Measurements from ENCODE around the gene OTUD4.
"Not testable (repeated sequence)": the region's sequence is repeated elsewhere in the genome, so short reads cannot be mapped to it uniquely, and the experiment has no call there.

OTUD4 gene

DNA sequence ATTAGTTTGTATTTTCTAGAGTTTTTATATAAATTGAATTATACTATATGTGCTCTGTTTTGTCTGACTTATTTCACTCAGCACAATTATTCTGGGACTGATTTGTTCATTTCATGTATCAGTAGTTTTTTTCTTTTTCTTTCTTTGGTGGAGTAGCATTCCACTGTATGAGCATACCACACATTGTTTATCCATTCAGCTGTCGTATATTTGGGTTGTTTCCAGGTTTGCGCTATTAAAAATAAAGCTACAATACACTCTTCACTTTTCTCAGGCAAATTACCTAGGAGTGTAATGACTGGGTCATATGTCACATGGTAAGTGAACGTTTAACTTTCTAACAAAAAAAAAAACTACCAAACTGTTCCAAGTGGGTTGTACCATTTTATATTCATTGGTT, 9.6 kb upstream of the OTUD4 start:
- Mint-ChIP-seq H3K9me3 (no peaks in the 10 kb centered on the region), H3K27ac (no peak overlapping the region), H3K4me3 (no peak overlapping the region), H3K27me3 (ENCODE audit: low read depth) (peaks cover 7% of the 10 kb centered on the region), H3K4me1 (ENCODE audit: low read depth) (no peaks in the 10 kb centered on the region), H3K36me3 (ENCODE audit: low read depth) (no peaks in the 10 kb centered on the region)
- no peak for DNase-seq (ENCODE audit: low spot score)

DNA sequence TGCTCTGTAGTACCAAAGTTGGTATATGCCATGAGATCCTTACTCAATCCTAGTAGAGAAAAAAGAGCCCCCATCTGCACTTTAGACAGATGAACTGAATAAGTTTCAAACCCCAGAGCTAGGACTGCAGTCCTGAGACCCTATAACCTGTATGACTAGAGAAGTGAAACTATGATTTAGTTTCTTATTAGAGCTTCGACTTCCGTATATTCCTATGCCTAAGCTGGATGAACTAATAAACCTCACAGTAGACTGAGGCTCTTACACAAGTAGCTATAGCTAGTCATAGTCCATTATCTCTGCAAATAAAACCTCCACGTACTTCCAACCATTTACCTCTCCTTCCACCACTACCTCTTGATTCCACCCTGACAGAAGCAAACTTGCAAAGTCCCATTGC, 6.3 kb upstream of the OTUD4 start:
- peaks cover 4% of the 10 kb centered on the region for H3K27me3 Mint-ChIP-seq (ENCODE audit: low read depth)
- peaks cover 8% of the 10 kb centered on the region for H3K4me1 Mint-ChIP-seq (ENCODE audit: low read depth)
- no peak overlapping the region for H3K4me3 Mint-ChIP-seq
- no peaks in the 10 kb centered on the region for H3K36me3 Mint-ChIP-seq (ENCODE audit: low read depth)
- H3K9me3 Mint-ChIP-seq, result no peaks in the 10 kb centered on the region
- no peak for DNase-seq (ENCODE audit: low spot score)
- no peak overlapping the region for H3K27ac Mint-ChIP-seq

- H3K36me3 Mint-ChIP-seq (ENCODE audit: low read depth), result peaks cover 6% of the 10 kb centered on the region
- peaks cover 4% of the 10 kb centered on the region for H3K27me3 Mint-ChIP-seq (ENCODE audit: low read depth)
- DNase-seq (ENCODE audit: low spot score), result no peak
- no peak overlapping the region for H3K27ac Mint-ChIP-seq
- H3K9me3 Mint-ChIP-seq, result no peaks in the 10 kb centered on the region
- H3K4me3 Mint-ChIP-seq, result no peak overlapping the region
- peaks cover 14% of the 10 kb centered on the region for H3K4me1 Mint-ChIP-seq (ENCODE audit: low read depth)
These were observed 3.2 kb upstream of the OTUD4 start for GRCh38 chr4:145183581-145183980.

DNA sequence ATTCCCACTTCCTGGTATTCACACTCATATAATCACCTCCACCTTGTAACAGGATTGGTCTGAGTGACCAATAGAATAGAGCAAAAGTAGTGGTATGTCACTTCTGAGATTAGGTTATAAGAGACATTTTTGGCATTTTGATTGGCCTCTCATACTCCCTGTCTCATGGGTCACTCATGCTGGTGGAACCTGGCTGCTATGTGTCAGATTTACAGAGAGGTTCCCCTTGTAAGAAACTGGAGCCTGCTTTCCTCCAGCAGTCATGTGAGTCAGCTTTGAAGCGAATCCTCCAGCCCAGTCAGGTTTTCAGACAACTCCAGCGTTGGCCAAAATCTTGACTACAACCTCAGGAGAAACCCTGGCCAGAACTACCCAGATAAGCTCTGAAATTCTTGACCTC, 2.6 kb upstream of the OTUD4 start:
- DNase-seq (ENCODE audit: low spot score), result no peak
- no peaks in the 10 kb centered on the region for H3K9me3 Mint-ChIP-seq
- H3K27me3 Mint-ChIP-seq (ENCODE audit: low read depth), result peaks cover 4% of the 10 kb centered on the region
- H3K4me1 Mint-ChIP-seq (ENCODE audit: low read depth), result peaks cover 16% of the 10 kb centered on the region
- H3K36me3 Mint-ChIP-seq (ENCODE audit: low read depth), result peaks cover 10% of the 10 kb centered on the region
- no peak overlapping the region for H3K4me3 Mint-ChIP-seq
- H3K27ac Mint-ChIP-seq, result no peak overlapping the region

- no peaks in the 10 kb centered on the region for H3K9me3 Mint-ChIP-seq
- H3K4me1 Mint-ChIP-seq (ENCODE audit: low read depth), result peaks cover 22% of the 10 kb centered on the region
- no peak for DNase-seq (ENCODE audit: low spot score)
- peak overlapping the region; percentile 51 for H3K27ac Mint-ChIP-seq
- H3K36me3 Mint-ChIP-seq (ENCODE audit: low read depth), result peaks cover 14% of the 10 kb centered on the region
- H3K4me3 Mint-ChIP-seq, result peak overlapping the region; percentile 22
- H3K27me3 Mint-ChIP-seq (ENCODE audit: low read depth), result peaks cover 4% of the 10 kb centered on the region
These were observed 1.8 kb upstream of the OTUD4 start for GRCh38 chr4:145182222-145182621.

- H3K9me3 Mint-ChIP-seq, result no peaks in the 10 kb centered on the region
- peak overlapping the region; percentile 90 for H3K4me3 Mint-ChIP-seq
- H3K36me3 Mint-ChIP-seq (ENCODE audit: low read depth), result peaks cover 16% of the 10 kb centered on the region
- H3K27ac Mint-ChIP-seq, result peak overlapping the region; percentile 91
- H3K4me1 Mint-ChIP-seq (ENCODE audit: low read depth), result peaks cover 26% of the 10 kb centered on the region
- no peaks in the 10 kb centered on the region for H3K27me3 Mint-ChIP-seq (ENCODE audit: low read depth)
- no peak for DNase-seq (ENCODE audit: low spot score)
These were observed 707 bp upstream of the OTUD4 start for GRCh38 chr4:145181091-145181501.

- peak overlapping the region; percentile 90 for H3K27ac Mint-ChIP-seq
- peaks cover 18% of the 10 kb centered on the region for H3K36me3 Mint-ChIP-seq (ENCODE audit: low read depth)
- not testable (repeated sequence) for H3K27me3 Mint-ChIP-seq (ENCODE audit: low read depth); H3K9me3 Mint-ChIP-seq; DNase-seq (ENCODE audit: low spot score)
- H3K4me1 Mint-ChIP-seq (ENCODE audit: low read depth), result peaks cover 28% of the 10 kb centered on the region
- H3K4me3 Mint-ChIP-seq, result peak overlapping the region; percentile 88
These were observed 510 bp downstream of the OTUD4 start for GRCh38 chr4:145179861-145180297.

DNA sequence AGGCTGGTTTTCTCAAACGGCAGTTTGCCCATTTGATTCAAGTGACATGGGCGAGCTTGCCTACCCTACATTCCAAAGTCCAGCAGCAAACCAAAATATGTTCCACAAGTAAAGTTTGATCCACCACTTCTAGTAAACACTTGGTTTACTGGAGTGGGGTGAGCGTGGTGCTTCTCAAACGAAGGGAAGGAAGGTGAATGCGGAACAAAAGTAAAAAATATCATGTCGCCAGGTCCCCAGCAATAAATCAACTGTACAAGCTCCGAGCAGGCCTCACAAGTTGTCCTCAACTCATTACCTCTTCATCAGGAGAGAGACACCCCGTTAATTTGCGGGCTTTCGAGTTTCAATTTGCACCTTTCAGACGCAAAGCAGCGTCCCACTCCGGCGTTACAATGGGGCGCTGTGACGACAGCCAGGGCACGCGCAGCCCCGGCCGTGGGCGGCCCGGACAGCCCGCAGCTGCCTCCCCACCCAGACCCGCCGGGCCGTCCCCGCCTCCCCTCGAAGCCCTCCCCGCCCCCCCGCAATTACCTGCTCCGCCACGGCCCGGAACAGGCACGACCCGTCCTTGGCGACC, 1.0 kb downstream of the OTUD4 start:
- Mint-ChIP-seq H3K4me1 (ENCODE audit: low read depth) (peaks cover 33% of the 10 kb centered on the region), H3K36me3 (ENCODE audit: low read depth) (peaks cover 23% of the 10 kb centered on the region), H3K27ac (peak overlapping the region; percentile 96), H3K27me3 (ENCODE audit: low read depth) (no peaks in the 10 kb centered on the region), H3K9me3 (no peaks in the 10 kb centered on the region), H3K4me3 (peak overlapping the region; percentile 88)
- peak; percentile 86 for DNase-seq (ENCODE audit: low spot score)

GRCh38 chr4:145178740-145179280, 1.6 kb downstream of the OTUD4 start:
- no peaks in the 10 kb centered on the region for H3K27me3 Mint-ChIP-seq (ENCODE audit: low read depth)
- H3K9me3 Mint-ChIP-seq, result no peaks in the 10 kb centered on the region
- peaks cover 27% of the 10 kb centered on the region for H3K36me3 Mint-ChIP-seq (ENCODE audit: low read depth)
- DNase-seq (ENCODE audit: low spot score), result no peak
- H3K4me1 Mint-ChIP-seq (ENCODE audit: low read depth), result peaks cover 37% of the 10 kb centered on the region
- H3K27ac Mint-ChIP-seq, result peak overlapping the region; percentile 96
- H3K4me3 Mint-ChIP-seq, result peak overlapping the region; percentile 88

- no peaks in the 10 kb centered on the region for H3K9me3 Mint-ChIP-seq
- H3K27ac Mint-ChIP-seq, result peak overlapping the region; percentile 96
- peak; percentile 10 for DNase-seq (ENCODE audit: low spot score)
- H3K36me3 Mint-ChIP-seq (ENCODE audit: low read depth), result peaks cover 31% of the 10 kb centered on the region
- H3K4me3 Mint-ChIP-seq, result peak overlapping the region; percentile 88
- H3K4me1 Mint-ChIP-seq (ENCODE audit: low read depth), result peaks cover 38% of the 10 kb centered on the region
- no peaks in the 10 kb centered on the region for H3K27me3 Mint-ChIP-seq (ENCODE audit: low read depth)
These were observed 2.4 kb downstream of the OTUD4 start for GRCh38 chr4:145177906-145178538.

DNA sequence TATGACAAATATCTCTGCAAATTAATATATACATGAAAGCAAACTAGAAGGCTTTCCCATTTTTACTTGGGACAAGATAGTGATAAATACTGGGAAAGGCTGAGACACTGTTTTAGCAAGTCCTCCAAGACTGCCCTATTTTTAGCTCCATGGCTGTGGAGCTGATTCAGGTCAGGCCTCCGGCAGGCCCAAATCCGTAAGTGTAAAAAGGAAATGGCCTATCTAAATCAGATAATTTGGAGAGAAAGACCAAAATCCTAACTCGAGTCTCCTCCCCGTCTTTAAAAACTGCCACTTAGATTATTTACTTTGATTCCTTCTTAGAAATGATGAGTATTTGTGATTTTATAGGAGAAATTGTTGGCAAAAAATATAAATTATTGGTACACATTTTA, 2.9 kb downstream of the OTUD4 start:
- peaks cover 38% of the 10 kb centered on the region for H3K4me1 Mint-ChIP-seq (ENCODE audit: low read depth)
- peak overlapping the region; percentile 88 for H3K4me3 Mint-ChIP-seq
- no peak for DNase-seq (ENCODE audit: low spot score)
- H3K27ac Mint-ChIP-seq, result peak overlapping the region; percentile 96
- H3K9me3 Mint-ChIP-seq, result no peaks in the 10 kb centered on the region
- H3K36me3 Mint-ChIP-seq (ENCODE audit: low read depth), result peaks cover 31% of the 10 kb centered on the region
- H3K27me3 Mint-ChIP-seq (ENCODE audit: low read depth), result no peaks in the 10 kb centered on the region

GRCh38 chr4:145176641-145177432, 3.6 kb downstream of the OTUD4 start:
- Mint-ChIP-seq H3K36me3 (ENCODE audit: low read depth) (peaks cover 34% of the 10 kb centered on the region), H3K4me1 (ENCODE audit: low read depth) (peaks cover 36% of the 10 kb centered on the region)

GRCh38 chr4:145171911-145172310, 8.5 kb downstream of the OTUD4 start:
- no peak for DNase-seq (ENCODE audit: low spot score)
- Mint-ChIP-seq H3K4me3 (no peak overlapping the region), H3K27ac (no peak overlapping the region), H3K9me3 (no peaks in the 10 kb centered on the region), H3K36me3 (ENCODE audit: low read depth) (peaks cover 44% of the 10 kb centered on the region), H3K4me1 (ENCODE audit: low read depth) (peaks cover 35% of the 10 kb centered on the region), H3K27me3 (ENCODE audit: low read depth) (no peaks in the 10 kb centered on the region)

More at GRCh38 chr4:145176641-145177432, 3.6 kb downstream of the OTUD4 start:
- no peaks in the 10 kb centered on the region for H3K27me3 Mint-ChIP-seq (ENCODE audit: low read depth)
- H3K27ac Mint-ChIP-seq, result peak overlapping the region; percentile 96
- no peak for DNase-seq (ENCODE audit: low spot score)
- H3K4me3 Mint-ChIP-seq, result peak overlapping the region; percentile 88
- no peaks in the 10 kb centered on the region for H3K9me3 Mint-ChIP-seq

DNA sequence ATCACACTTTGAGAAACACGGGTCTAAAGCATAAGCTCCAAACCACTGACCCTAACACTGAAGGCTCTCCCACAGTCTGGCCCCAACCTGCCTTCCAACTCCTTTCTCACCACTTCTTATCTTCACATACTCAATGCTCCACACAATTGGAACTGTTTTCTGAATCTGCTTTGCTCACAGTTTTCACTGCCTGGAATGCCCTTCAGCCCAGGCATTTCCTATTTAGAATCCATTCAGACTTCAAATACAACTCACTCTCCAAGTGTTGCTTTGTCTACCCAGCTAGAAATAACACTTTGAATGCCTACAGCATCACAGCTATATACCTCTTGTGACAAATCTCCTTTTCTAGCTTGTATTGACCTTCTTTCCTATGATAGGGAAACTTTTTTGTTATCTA, 10.2 kb downstream of the OTUD4 start:
- Mint-ChIP-seq H3K27ac (no peak overlapping the region), H3K36me3 (ENCODE audit: low read depth) (peaks cover 53% of the 10 kb centered on the region), H3K27me3 (ENCODE audit: low read depth) (no peaks in the 10 kb centered on the region), H3K4me1 (ENCODE audit: low read depth) (peaks cover 36% of the 10 kb centered on the region), H3K9me3 (no peaks in the 10 kb centered on the region), H3K4me3 (no peak overlapping the region)
- DNase-seq (ENCODE audit: low spot score), result no peak
